Stimulated activated naive CD8-positive, alpha-beta T cell treated with anti-CD3 and anti-CD28 coated beads, Interleukin-15, Interleukin-2, amounts not matched to agents 100 U/mL and 50 U/mL, for 24 hours (primary cell): ENCODE measurements around the gene ZNF213.

Experiments used
- ATAC-seq: fragments of 150-1000 bp; cut with Tn5 transposase; one replicate; pipeline ENCODE4 v1.10.0; 2021
- DNase-seq: peaks from one replicate; pipeline ENCODE4 v3.0.0; 2021

Gene ZNF213

GRCh38 chr16:3101018-3101840, 33.6 kb upstream of the ZNF213 start:
- DNase-seq (peak; percentile 60), ATAC-seq (no peak)

GRCh38 chr16:3101841-3102470, 32.9 kb upstream of the ZNF213 start:
- ATAC-seq = no peak
- DNase-seq = peak; percentile 47

GRCh38 chr16:3106205-3106928, 28.5 kb upstream of the ZNF213 start:
- ATAC-seq (peak; percentile 91), DNase-seq (peak; percentile 94)

- DNase-seq (no peak), ATAC-seq (no peak)
Measured at GRCh38 chr16:3112058-3112880, 22.6 kb upstream of the ZNF213 start, which contains the start of gene ZNF205. ZNF205 (plus strand) TSS chr16:3112586; CDS start chr16:3113431, 845 bp downstream.

- no peak for ATAC-seq
- DNase-seq = no peak
Measured at GRCh38 chr16:3112881-3113574, 21.8 kb upstream of the ZNF213 start.

- ATAC-seq (no peak), DNase-seq (no peak)
Measured at GRCh38 chr16:3113765-3114479, 20.9 kb upstream of the ZNF213 start.

- no peak for DNase-seq
- no peak for ATAC-seq
Measured at GRCh38 chr16:3115003-3115402, 19.8 kb upstream of the ZNF213 start.

- DNase-seq = no peak
- no peak for ATAC-seq
Measured at GRCh38 chr16:3115561-3115960, 19.3 kb upstream of the ZNF213 start.

GRCh38 chr16:3118204-3118790, 16.5 kb upstream of the ZNF213 start:
- DNase-seq (no peak), ATAC-seq (no peak)

- ATAC-seq (no peak), DNase-seq (no peak)
Measured at GRCh38 chr16:3118846-3119245, 16.0 kb upstream of the ZNF213 start.

- DNase-seq (no peak), ATAC-seq (no peak)
Measured at GRCh38 chr16:3119286-3119685, 15.5 kb upstream of the ZNF213 start.

GRCh38 chr16:3119701-3120408, 15.0 kb upstream of the ZNF213 start:
- no peak for ATAC-seq
- no peak for DNase-seq

- DNase-seq (no peak), ATAC-seq (no peak)
Measured at GRCh38 chr16:3120435-3120834, 14.4 kb upstream of the ZNF213 start.

- ATAC-seq (no peak), DNase-seq (no peak)
Measured at GRCh38 chr16:3121851-3122467, 12.9 kb upstream of the ZNF213 start.

- no peak for DNase-seq
- no peak for ATAC-seq
Measured at GRCh38 chr16:3122926-3123570, 11.8 kb upstream of the ZNF213 start.

- peak; percentile 92 for ATAC-seq
- DNase-seq = peak; percentile 98
Measured at GRCh38 chr16:3123986-3124886, 10.6 kb upstream of the ZNF213 start.

GRCh38 chr16:3127745-3128144, 7.1 kb upstream of the ZNF213 start:
- DNase-seq (no peak), ATAC-seq (no peak)
